HG03066 (cell line): ENCODE results near the gene BNC2.

ENCODE experiments used
- ATAC-seq: cut with Tn5 transposase; IDR thresholded peaks from one replicate; pipeline ENCODE4 v1.9.1; 2021; ENCODE audit warnings: low read depth; ENCODE audit not compliant: unreplicated experiment

BNC2 gene

DNA sequence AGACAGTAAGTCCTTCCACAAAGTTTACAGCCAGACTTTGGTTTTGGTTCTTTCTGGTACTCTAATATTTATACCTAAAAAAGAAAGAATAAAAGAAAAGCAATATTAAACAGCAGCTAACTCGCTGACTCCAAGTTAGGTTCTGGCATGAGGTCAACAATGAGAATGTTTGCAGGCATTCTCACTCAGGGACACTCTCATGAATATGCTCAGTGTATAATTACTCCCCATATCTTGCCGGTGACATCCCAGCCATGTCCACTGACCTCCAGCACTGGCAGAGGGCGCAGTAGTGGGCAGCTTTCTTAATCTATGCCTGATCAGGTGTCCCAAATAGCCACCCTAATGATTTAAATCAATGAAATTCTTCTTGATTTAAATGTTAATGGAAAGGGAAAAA lies 151.5 kb downstream of the BNC2 start:
- ATAC-seq, result no peak

GRCh38 chr9:16718296-16718695 lies 152.2 kb downstream of the BNC2 start:
- no peak for ATAC-seq

GRCh38 chr9:16716601-16717000 lies 153.9 kb downstream of the BNC2 start:
- no peak for ATAC-seq

- no peak for ATAC-seq
Measured at GRCh38 chr9:16715404-16715803, 155.1 kb downstream of the BNC2 start.

DNA sequence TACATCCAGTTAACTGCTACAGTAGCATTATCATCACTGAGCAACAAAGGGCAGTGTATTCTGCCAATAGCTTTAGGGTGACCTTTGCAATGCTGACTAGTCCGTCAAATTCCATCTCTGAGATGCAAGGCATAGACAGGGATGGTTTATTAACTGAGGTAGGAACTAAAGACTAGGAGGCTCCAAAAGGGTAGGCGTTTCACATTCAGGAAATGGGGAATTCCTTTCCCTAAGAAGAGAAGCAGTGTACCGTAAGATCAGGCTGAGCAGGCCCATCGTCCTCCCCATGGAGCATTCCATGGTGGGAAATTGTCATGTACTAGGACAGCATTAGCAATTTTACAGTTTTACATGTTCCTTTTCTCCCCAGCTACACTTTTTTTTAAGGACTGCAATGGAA lies 157.7 kb downstream of the BNC2 start:
- no peak for ATAC-seq

- no peak for ATAC-seq
Measured at GRCh38 chr9:16710888-16711287, 159.6 kb downstream of the BNC2 start.

DNA sequence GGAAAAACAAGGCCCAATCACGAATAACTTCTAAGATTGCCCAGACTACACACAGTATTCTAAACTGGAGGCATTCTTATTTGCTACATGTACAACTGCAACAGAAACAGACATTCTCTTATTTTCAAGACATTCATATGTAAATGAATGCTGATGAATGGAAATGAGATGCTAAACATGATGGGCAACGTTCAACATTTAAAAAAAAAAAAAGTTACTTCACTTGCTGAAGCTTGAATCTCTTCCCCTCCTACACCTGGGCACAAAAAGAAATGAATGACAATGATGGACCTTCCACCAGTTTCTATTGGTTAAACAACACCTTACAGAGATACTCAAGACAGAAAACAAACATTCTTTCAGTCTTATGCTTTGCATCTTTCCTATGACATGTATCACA lies 160.5 kb downstream of the BNC2 start:
- ATAC-seq, result no peak

- no peak for ATAC-seq
Measured at GRCh38 chr9:16708656-16709435, 161.6 kb downstream of the BNC2 start.

GRCh38 chr9:16705111-16705604 lies 165.3 kb downstream of the BNC2 start:
- ATAC-seq, result no peak

GRCh38 chr9:16704116-16705110 lies 166.1 kb downstream of the BNC2 start:
- no peak for ATAC-seq

- no peak for ATAC-seq
Measured at GRCh38 chr9:16701347-16701746, 169.1 kb downstream of the BNC2 start.

DNA sequence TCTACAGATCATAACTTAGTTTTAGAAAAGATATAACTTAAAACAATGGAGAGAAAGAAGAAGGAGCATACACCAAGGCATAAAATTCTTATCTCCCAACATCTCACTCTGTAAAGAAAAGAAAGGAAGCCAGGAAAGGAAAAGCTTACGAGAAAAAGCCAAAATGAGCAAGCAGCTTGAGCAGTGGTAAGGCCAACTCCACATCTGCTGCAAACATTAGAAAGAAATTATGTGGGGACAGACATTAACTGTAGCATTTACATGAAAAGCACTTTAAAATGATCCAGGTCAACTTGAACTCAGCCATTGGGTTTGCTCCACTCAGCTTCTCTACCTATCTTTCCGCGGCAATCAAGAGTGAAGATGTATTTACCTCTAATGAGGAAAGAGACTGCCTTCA lies 176.9 kb downstream of the BNC2 start:
- ATAC-seq, result no peak

DNA sequence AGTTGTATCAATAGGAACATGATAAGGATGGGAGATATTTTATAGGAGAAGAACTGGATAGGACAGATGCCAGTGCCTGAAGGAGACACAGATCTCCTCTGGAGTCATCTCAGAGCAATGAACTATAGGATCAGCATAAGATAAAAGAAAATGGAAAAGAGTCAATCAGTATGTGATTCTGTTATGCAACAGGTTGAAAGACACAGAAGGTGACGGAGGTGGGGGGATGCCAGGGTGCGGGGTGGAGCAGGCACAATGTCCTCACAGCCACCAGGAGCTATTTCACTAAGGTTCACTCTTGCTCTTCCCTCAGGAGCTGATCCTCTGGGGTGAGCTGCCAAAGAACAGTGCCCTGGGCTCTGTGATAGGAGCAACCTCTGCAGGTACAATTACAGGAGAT lies 179.8 kb downstream of the BNC2 start:
- no peak for ATAC-seq

DNA sequence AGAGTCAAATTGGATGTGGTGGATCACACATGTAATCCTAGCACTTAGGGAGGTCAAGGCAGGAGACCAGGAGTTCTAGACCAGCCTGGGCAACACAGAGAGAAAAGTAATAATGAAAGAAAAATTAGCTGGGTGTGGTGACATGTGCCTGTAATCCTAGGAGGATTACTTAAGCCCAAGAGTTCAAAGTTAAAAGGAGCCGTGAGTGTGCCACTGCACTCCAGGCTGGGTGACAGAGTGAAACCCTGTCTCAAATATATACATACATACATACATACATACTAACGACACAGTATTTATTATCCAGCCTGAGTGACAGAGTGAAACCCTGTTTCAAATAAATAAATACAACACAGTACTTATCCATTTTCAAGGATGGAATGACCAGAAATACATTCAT lies 180.3 kb downstream of the BNC2 start:
- no peak for ATAC-seq

GRCh38 chr9:16689351-16689938 lies 181.0 kb downstream of the BNC2 start:
- no peak for ATAC-seq

GRCh38 chr9:16688814-16689213 lies 181.7 kb downstream of the BNC2 start:
- no peak for ATAC-seq

DNA sequence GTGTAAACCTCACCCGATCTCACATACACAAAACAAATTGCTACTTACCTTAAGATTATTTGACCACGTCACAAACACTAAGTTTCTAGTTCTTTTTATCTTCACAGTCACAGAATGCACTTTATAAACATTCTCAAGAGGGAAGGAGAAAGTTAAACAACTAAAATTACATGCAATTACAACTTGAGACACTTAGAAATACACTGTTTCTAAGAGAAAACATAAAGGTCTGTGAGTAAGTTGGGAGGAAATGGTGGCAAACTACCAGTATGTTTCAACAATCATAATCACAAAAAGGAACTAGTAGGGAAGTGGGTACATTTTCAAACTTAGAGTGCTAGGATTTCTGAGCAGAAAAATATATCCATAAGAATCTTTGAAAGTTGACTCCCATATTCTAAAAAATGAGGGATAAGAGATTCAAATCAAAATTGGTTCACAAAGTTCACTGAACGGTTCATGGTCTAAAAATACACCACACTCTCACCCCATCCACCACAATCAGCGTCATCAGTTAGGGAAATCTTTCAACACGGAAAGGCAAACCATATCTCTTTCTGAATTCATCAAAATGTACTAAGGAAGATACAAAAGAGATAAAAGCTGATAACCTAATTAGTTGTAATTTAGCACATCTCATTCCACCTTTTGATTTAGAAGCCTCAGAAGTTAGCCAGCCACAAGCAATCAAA lies 182.6 kb downstream of the BNC2 start:
- no peak for ATAC-seq

DNA sequence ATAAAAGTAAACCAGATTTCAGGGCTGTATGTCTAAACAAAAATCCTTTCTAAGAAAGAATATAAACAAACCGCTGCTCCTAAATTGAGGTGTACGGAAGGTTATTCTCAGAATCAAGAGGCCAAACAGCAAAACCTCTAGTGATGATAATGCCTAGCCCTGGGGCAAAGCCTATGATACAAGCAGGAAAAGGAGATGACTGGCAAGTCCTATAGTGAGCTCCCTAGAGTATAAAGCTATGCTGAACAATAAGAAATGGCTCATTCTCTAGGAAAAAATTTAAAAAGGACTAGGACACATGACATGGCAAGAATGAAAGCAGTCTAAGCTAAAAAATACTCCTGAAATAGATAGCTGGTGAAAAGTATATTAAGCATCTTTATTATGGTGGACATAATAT lies 187.1 kb downstream of the BNC2 start:
- ATAC-seq, result no peak

DNA sequence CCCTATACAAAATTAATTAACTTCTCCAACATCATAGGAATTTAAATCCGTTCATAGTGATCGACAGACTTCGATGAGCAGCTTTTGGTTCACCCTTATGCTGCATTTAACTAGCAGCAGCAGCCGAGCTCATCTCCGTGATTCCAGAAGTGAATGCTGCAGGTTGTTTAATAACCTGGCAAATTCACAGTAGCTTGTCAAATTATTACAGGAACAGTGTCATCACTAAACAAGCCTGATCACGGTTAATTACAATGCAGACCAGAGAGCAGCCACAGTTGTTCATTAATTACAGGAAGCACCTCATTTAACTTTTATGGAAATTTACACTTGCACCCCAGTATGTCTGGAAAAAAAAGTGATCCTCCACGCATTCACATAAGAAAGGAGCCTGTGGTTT lies 188.2 kb downstream of the BNC2 start:
- ATAC-seq, result no peak

GRCh38 chr9:16681652-16681987 lies 188.8 kb downstream of the BNC2 start:
- ATAC-seq, result no peak
